ENCODE results near the gene GOLM1.

DNA sequence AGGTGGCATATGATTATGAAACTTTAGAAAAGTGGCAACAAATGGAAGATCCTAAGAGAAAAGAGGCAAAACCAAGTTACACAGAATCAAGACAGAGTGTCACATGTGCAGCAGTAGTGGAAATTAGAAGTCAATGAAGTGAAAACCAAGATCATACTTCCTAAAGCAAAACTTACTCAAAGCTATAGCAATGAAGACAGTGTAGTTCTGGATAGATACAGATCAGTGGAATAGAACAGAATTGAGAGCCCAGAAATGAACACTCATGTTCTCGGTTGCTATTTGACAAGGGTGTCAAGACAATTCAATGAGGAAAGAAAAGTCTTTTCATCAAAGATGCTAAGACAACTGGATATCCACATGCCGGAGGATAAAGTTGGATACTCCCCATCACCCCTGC lies 114.9 kb downstream of the GOLM1 start:
- TF ChIP-seq, protein P1, sequence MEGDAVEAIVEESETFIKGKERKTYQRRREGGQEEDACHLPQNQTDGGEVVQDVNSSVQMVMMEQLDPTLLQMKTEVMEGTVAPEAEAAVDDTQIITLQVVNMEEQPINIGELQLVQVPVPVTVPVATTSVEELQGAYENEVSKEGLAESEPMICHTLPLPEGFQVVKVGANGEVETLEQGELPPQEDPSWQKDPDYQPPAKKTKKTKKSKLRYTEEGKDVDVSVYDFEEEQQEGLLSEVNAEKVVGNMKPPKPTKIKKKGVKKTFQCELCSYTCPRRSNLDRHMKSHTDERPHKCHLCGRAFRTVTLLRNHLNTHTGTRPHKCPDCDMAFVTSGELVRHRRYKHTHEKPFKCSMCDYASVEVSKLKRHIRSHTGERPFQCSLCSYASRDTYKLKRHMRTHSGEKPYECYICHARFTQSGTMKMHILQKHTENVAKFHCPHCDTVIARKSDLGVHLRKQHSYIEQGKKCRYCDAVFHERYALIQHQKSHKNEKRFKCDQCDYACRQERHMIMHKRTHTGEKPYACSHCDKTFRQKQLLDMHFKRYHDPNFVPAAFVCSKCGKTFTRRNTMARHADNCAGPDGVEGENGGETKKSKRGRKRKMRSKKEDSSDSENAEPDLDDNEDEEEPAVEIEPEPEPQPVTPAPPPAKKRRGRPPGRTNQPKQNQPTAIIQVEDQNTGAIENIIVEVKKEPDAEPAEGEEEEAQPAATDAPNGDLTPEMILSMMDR (IDR thresholded peaks at IDR 0.05; ENCODE audit: insufficient read depth, low read depth, low read length): no peak
- no peak for TF ChIP-seq EZH2 (IDR thresholded peaks at IDR 0.05; ENCODE audit: insufficient read depth, low read length)
